CD14-positive monocyte (primary cell): Measurements from ENCODE around the gene ACTN4. TPM values are rescaled to one million over a fixed set of nuclear protein-coding genes. Genes with fewer than 3 reads are reported as not detected.

Experiments
- DNase-seq, 3 donors: peaks; one replicate each; pipeline ENCODE4 v3.0.0-alpha.2; 2011 to 2022
- H2AFZ ChIP-seq: 2 replicates; pipeline ENCODE4 v1.6.0; 2012; ENCODE audit warnings: mild to moderate bottlenecking, low read depth, low read length, inconsistent platforms; ENCODE audit not compliant: insufficient read depth, poor library complexity, severe bottlenecking
- H3K27ac ChIP-seq, 2 donors: 1 replicate in 1 of 2; 2 replicates in 1 of 2; pipeline ENCODE4 v1.5.1; 2012 to 2013; ENCODE audit warnings: low read length in 2 of 2, control low read depth in 1 of 2, inconsistent platforms in 1 of 2, low read depth in 1 of 2, mild to moderate bottlenecking in 1 of 2
- H3K27me3 ChIP-seq, 2 donors: one replicate each; pipeline versions ENCODE4 v1.6.0 to v1.6.1; 2011 to 2013; ENCODE audit warnings: low read length in 2 of 2; ENCODE audit not compliant: control insufficient read depth in 2 of 2, insufficient read depth in 2 of 2
- H3K36me3 ChIP-seq, 2 donors: replicated peaks in 1 of 2; 1 replicate in 1 of 2; 2 replicates in 1 of 2; pipeline versions ENCODE4 v1.5.1 to v1.6.1; 2012 to 2013; ENCODE audit warnings: low read length in 2 of 2, control low read depth in 1 of 2, inconsistent platforms in 1 of 2, mild to moderate bottlenecking in 1 of 2; ENCODE audit not compliant: insufficient read depth in 2 of 2, control insufficient read depth in 1 of 2
- H3K4me1 ChIP-seq, 2 donors: 1 replicate in 1 of 2; 2 replicates in 1 of 2; pipeline versions ENCODE4 v1.5.1 to v1.6.1; 2012 to 2013; ENCODE audit warnings: low read length in 2 of 2, control low read depth in 1 of 2, inconsistent platforms in 1 of 2, mild to moderate bottlenecking in 1 of 2, moderate library complexity in 1 of 2; ENCODE audit not compliant: insufficient read depth in 2 of 2, control insufficient read depth in 1 of 2
- H3K4me2 ChIP-seq: replicated peaks from 2 replicates; pipeline ENCODE3; 2012; ENCODE audit warnings: low read length, moderate library complexity, mild to moderate bottlenecking; ENCODE audit not compliant: poor library complexity, severe bottlenecking; ENCODE audit errors: extremely low read depth
- H3K4me3 ChIP-seq, 3 experiments: fragments of 200-600 bp in 1 of 3; sonication (generic) in 1 of 3; replicated peaks in 1 of 3; 1 replicate in 2 of 3; 2 replicates in 1 of 3; pipeline ENCODE4 v1.5.1; 2011 to 2013; ENCODE audit warnings: low read length in 3 of 3, mild to moderate bottlenecking in 3 of 3, control low read depth in 2 of 3, low read depth in 2 of 3, inconsistent platforms in 1 of 3, moderate library complexity in 1 of 3
- H3K79me2 ChIP-seq: 2 replicates; pipeline ENCODE4 v1.6.0; 2012; ENCODE audit warnings: mild to moderate bottlenecking, control low read depth, inconsistent platforms, low read length, moderate library complexity; ENCODE audit not compliant: insufficient read depth
- H3K9ac ChIP-seq: 2 replicates; pipeline ENCODE4 v1.6.0; 2017; ENCODE audit warnings: low read length, mild to moderate bottlenecking; ENCODE audit not compliant: insufficient read depth, poor library complexity, severe bottlenecking
- H3K9me3 ChIP-seq, 2 donors: replicated peaks in 1 of 2; 1 replicate in 1 of 2; 2 replicates in 1 of 2; pipeline versions ENCODE4 v1.5.1 to v1.6.1; 2012 to 2013; ENCODE audit warnings: low read length in 2 of 2, control low read depth in 1 of 2; ENCODE audit not compliant: control insufficient read depth in 1 of 2, insufficient read depth in 1 of 2
- H4K20me1 ChIP-seq: 2 replicates; pipeline ENCODE4 v1.6.0; 2012; ENCODE audit warnings: mild to moderate bottlenecking, low read length, control low read depth, moderate library complexity; ENCODE audit not compliant: insufficient read depth
- H3K27ac Mint-ChIP-seq, 7 donors: one replicate each; pipeline ENCODE4 v1.8.0; 2020; ENCODE audit warnings: mild to moderate bottlenecking in 7 of 7, mixed read lengths in 7 of 7, moderate library complexity in 6 of 7, inconsistent platforms in 2 of 7
- H3K27me3 Mint-ChIP-seq, 3 donors: one replicate each; pipeline ENCODE4 v1.8.0; 2021 to 2022; ENCODE audit warnings: low read depth in 3 of 3, mild to moderate bottlenecking in 3 of 3, mixed read lengths in 3 of 3, moderate library complexity in 3 of 3, inconsistent platforms in 1 of 3
- H3K36me3 Mint-ChIP-seq, 2 donors: one replicate each; pipeline ENCODE4 v1.8.0; 2020; ENCODE audit warnings: mixed read lengths in 2 of 2, inconsistent platforms in 1 of 2, mild to moderate bottlenecking in 1 of 2
- H3K4me1 Mint-ChIP-seq: one replicate; pipeline ENCODE4 v1.8.0; 2020; ENCODE audit warnings: mild to moderate bottlenecking, mixed read lengths
- H3K4me3 Mint-ChIP-seq, 2 donors: one replicate each; pipeline ENCODE4 v1.8.0; 2020; ENCODE audit warnings: mild to moderate bottlenecking in 2 of 2, mixed read lengths in 2 of 2, moderate library complexity in 1 of 2
- H3K9me3 Mint-ChIP-seq, 7 donors: one replicate each; pipeline ENCODE4 v1.8.0; 2020 to 2022; ENCODE audit warnings: mixed read lengths in 7 of 7, mild to moderate bottlenecking in 6 of 7, moderate library complexity in 6 of 7, inconsistent platforms in 2 of 7
- CTCF ChIP-seq: fragments of 200-600 bp; IDR thresholded peaks from one replicate; pipeline ENCODE4 v1.8.0; 2022; ENCODE audit warnings: antibody characterized with exemption, mild to moderate bottlenecking
- WGBS: methylation state at CpG from one replicate; pipeline ENCODE4 v1.1.5; 2013; ENCODE audit warnings: missing lambda C conversion rate; ENCODE audit not compliant: insufficient coverage; 5-methylcytosine and 5-hydroxymethylcytosine counted together
- intact Hi-C, 2 donors: fragments of 100-400 bp; cut with micrococcal nuclease; formaldehyde crosslinking; loops; one replicate each; pipeline versions ENCODE4 v1.15.0 to v1.15.1; 2023
- polyA plus RNA-seq, 3 donors: library from polyadenylated mRNA; depleted of rRNA in 1 of 3; unstranded in 2 of 3; stranded (reverse) in 1 of 3; fragments of 300-500 nt in 2 of 3; fragments of >200 nt in 1 of 3; fragmentation: Illumina TruSeq in 2 of 3; gene quantifications; 1 replicate in 2 of 3; 2 replicates in 1 of 3; pipeline ENCODE4 v1.2.3, GENCODE V29; 2012 to 2021

Gene ACTN4
- polyA plus RNA-seq, 3 donors: 8.4 to 177 (median 16.0) TPM

GRCh38 chr19:38664503-38665211, 17.2 kb downstream of the ACTN4 start:
- H3K36me3 Mint-ChIP-seq: peaks cover 17 to 35% of the 10 kb centered on the region in 2 donors
- Histone ChIP-seq H3K4me2 (peak overlapping the region; percentile 39), H3K9ac (no peak overlapping the region), H3K9me3 (no peaks in the 10 kb centered on the region), H3K36me3 (peaks cover 0 to 10% of the 10 kb centered on the region in 2 donors), H3K27ac (peak overlapping the region; percentile 68 to 81), H3K79me2 (peaks cover 100% of the 10 kb centered on the region), H3K27me3 (no peaks in the 10 kb centered on the region), H4K20me1 (peaks cover 98% of the 10 kb centered on the region), H2AFZ (no peak overlapping the region), H3K4me1 (peaks cover 77 to 87% of the 10 kb centered on the region in 2 donors), H3K4me3 (peak overlapping the region in 1 of 3 experiments; percentile 31)
- peak; percentile 34 to 74 (median 70) for DNase-seq
- no peaks in the 10 kb centered on the region for H3K9me3 Mint-ChIP-seq
- 0% methylated on average over 2 of the region's 7 CpGs for WGBS
- H3K27me3 Mint-ChIP-seq: no peaks in the 10 kb centered on the region
- peak overlapping the region in 1 of 2 donors; percentile 26 for H3K4me3 Mint-ChIP-seq
- no peak for TF ChIP-seq CTCF
- intact Hi-C loops: no loop called here
- peak overlapping the region; percentile 51 to 84 (median 70) for H3K27ac Mint-ChIP-seq
- H3K4me1 Mint-ChIP-seq: peaks cover 85% of the 10 kb centered on the region

GRCh38 chr19:38665219-38665931, 17.9 kb downstream of the ACTN4 start:
- H2AFZ ChIP-seq: no peak overlapping the region
- no peak overlapping the region for H3K4me3 ChIP-seq
- H3K4me1 ChIP-seq: peaks cover 85 to 94% of the 10 kb centered on the region in 2 donors
- H3K27me3 Mint-ChIP-seq: no peaks in the 10 kb centered on the region
- peaks cover 0 to 10% of the 10 kb centered on the region in 2 donors for H3K36me3 ChIP-seq
- H4K20me1 ChIP-seq: peaks cover 98% of the 10 kb centered on the region
- H3K79me2 ChIP-seq: peaks cover 100% of the 10 kb centered on the region
- H3K27ac ChIP-seq: peak overlapping the region; percentile 68 to 81
- WGBS: 69% methylated on average over 8 of the region's 13 CpGs
- peak overlapping the region; percentile 39 for H3K4me2 ChIP-seq
- no peaks in the 10 kb centered on the region for H3K9me3 Mint-ChIP-seq
- no peaks in the 10 kb centered on the region for H3K9me3 ChIP-seq
- intact Hi-C loops: no loop called here
- no peak for DNase-seq
- H3K27ac Mint-ChIP-seq: peak overlapping the region in 6 of 7 donors; percentile 56 to 94 (median 88)
- H3K9ac ChIP-seq: no peak overlapping the region
- peaks cover 93% of the 10 kb centered on the region for H3K4me1 Mint-ChIP-seq
- H3K36me3 Mint-ChIP-seq: peaks cover 15 to 32% of the 10 kb centered on the region in 2 donors
- no peak overlapping the region for H3K4me3 Mint-ChIP-seq
- TF ChIP-seq CTCF: no peak
- H3K27me3 ChIP-seq: no peaks in the 10 kb centered on the region
